Astrocyte (in vitro differentiated cells and primary cell): ENCODE measurements around the gene ZBTB16.

ENCODE experiments used
- CTCF ChIP-seq: IDR thresholded peaks from 2 replicates; pipeline ENCODE4 v1.5.1; 2011; ENCODE audit warnings: low read depth, mild to moderate bottlenecking, inconsistent platforms, low read length, moderate library complexity; ENCODE audit not compliant: insufficient read depth
- EZH2 ChIP-seq: IDR thresholded peaks from 2 replicates; pipeline ENCODE4 v1.6.1; 2012; ENCODE audit warnings: mild to moderate bottlenecking, low read length, inconsistent platforms; ENCODE audit not compliant: insufficient read depth

- TF ChIP-seq CTCF (no peak), EZH2 (no peak)
These were observed 73.5 kb downstream of the ZBTB16 start for GRCh38 chr11:114132944-114133394.
